ENCODE results near the gene IL5RA.

The IL5RA gene

GRCh38 chr3:3065876-3066275, 44.3 kb downstream of the IL5RA start:
- no peak for DNase-seq (ENCODE audit: low read depth)

DNA sequence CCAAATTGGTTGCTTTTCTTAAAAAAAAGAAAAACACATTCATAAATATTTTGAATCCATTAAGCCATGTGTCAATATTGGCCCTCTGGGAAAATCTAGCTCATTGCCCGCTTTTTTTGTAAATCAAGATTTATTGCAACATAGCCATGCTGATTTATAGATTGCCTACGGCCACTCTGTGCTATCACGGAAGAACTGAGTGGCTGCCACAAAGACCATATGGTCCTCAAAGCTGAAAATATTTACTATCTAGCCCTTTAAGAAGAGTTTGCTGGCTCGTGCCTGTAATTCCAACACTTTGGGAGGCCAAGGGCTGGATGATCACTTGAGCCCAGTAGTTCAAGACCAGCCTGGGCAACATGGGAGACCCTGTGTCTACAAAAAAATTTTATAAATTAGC, 45.9 kb downstream of the IL5RA start:
- DNase-seq (ENCODE audit: low read depth) = no peak

DNA sequence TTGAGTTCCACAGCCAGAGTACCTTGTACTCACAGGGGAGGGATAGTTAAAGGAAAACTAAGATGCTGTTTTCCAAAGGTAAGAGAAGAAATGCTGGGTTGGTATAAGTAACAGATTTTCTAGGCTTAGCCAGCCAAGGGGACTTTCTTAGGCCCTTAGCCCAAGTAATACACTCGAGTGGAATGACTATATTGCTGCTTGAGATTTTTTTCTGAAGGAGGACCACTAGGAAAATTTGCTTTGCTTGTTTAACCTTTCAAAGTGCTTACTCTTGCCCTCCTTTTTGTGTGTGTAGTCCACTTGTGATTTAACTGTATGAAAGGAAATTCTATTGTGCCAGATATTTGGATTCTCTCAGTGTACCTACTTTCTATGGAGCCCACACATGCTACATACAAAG, 50.5 kb downstream of the IL5RA start:
- DNase-seq (ENCODE audit: low read depth) = no peak

GRCh38 chr3:3053974-3054373, 56.2 kb downstream of the IL5RA start:
- DNase-seq (ENCODE audit: low read depth) = no peak

DNA sequence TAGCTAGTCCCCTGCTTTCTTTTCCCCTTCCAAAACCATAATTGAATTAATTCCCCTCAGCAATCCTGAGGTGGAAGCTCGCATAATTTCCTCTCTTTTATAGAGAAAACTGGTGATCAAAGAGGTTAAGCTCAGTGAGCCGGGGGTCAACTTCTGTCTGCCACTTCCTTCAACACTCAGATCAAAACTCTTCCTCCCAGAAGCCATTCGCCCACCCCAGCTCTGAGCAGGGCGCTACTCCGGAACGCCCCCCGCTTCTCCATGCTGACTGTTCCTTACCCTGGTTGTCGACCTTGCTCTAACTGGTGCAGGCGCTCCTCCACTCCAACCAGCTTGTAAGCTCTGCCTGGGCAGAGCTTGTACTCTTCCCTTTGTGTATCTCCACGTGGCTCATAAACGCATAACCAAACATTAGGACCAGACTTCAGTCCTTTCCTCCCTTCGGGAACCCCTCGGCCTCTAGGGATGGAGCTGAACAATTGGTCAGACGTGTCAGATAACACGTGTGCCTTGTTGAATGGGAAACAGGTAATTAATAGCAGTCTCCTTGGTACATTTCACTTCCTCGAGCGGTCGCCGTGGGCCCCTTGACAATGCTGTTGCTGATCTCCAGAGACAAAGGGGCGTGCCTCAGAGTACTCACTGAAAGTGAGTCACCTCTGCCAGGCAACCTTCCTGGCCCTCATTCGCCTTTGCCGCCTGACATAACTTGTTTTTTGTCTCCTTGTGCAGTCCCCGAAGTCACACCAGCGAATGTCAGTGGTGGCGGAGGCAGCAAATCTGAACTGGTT, 71.8 kb downstream of the IL5RA start:
- DNase-seq (ENCODE audit: low read depth) = no peak

- no peak for DNase-seq (ENCODE audit: low read depth)
These were observed 73.0 kb downstream of the IL5RA start for GRCh38 chr3:3037156-3037555.

DNA sequence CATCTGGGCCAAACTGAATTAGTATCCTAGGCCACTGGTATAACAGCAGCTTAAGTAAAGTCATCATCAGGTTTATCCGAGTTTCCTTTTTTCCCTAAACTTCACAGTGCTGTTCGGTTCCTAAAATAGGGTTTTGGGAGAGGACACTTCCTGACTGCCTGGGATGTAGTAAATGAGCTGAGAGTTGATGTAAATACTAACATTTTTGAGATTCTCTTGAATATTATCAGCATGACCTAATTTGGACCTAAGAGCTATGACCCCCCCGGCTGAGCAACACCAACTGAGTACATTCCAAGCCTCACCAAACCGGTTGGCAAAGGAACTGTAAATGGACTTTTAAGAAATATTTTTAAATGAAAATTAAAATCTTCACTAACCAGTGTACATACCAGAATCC, 78.8 kb downstream of the IL5RA start:
- no peak for DNase-seq (ENCODE audit: low read depth)

DNA sequence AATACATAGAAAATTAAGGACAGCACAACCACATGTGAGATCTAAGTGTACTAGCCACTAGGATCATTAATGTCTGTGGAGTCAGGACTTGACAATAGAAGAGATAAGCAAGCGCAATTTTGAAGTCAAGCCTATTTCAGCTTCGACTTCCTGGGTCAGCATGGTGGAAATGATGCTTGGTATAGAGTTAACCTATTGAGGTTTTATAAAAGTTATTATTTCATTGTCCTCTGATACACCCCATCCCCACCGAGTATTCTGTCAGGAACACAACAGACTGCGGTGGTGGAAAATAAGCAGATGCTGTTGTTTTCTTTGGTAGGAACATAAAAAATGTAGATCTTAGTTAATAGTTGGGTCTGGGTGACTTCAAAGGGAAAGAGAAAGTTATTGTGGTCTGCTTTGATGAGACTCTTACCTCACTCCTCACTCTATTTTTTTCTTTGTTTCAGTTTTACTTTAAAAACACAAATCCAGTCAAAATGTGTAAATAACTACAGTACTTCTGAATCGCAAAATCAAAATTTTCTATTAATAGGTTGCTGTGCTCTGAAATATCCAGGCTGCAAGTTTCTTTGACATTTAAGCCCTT, 82.1 kb downstream of the IL5RA start:
- no peak for DNase-seq (ENCODE audit: low read depth)

DNA sequence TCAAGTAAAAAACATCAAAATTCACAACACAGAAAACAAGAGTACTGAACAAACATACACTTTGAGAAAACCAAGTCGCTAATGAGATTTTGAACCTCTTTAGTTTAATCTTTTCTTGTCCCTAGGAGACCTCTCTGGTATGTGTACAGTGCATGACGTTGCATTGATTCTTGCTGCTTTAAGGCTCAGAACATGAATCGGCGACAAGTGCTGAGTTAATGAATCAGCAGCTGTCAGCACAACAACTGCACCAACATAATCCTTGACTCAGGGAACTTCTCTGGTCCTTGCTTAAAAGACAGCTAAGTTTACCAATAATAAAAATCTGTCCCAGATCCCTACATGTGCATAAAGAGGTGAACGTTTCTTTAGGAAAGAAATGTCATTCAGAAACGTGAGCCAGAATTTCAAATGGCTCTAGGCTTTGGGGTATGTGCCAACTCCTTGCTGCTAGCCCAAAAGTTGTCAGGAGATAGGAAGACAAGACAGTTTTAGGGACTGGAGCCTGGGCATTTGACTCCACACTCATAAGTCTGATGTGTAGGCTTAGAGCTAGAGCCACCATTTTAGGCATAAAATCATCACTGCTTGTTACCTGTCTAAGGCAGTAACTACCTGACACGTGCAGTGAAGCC, 86.9 kb downstream of the IL5RA start:
- no peak for DNase-seq (ENCODE audit: low read depth)

- no peak for DNase-seq (ENCODE audit: low read depth)
These were observed 90.0 kb downstream of the IL5RA start for GRCh38 chr3:3020209-3020608.
